Endodermal cell (in vitro differentiated cells): Measurements from ENCODE around the gene TBC1D16. TPM values are rescaled to one million over a fixed set of nuclear protein-coding genes. Genes with fewer than 3 reads are reported as not detected.

Source experiments
- DNase-seq: peaks from one replicate; pipeline ENCODE4 v3.0.0-alpha.2; 2017
- H3K27ac ChIP-seq: 2 replicates; pipeline ENCODE4 v1.5.1; 2013; ENCODE audit warnings: mild to moderate bottlenecking, low read depth, low read length, moderate library complexity
- H3K27me3 ChIP-seq: 2 replicates; pipeline ENCODE4 v1.6.1; 2013; ENCODE audit warnings: mild to moderate bottlenecking, low read length, moderate library complexity; ENCODE audit not compliant: insufficient read depth, control insufficient read depth, poor library complexity, severe bottlenecking
- H3K36me3 ChIP-seq: 2 replicates; pipeline ENCODE4 v1.7.0; 2013; ENCODE audit warnings: mild to moderate bottlenecking, low read length, moderate library complexity; ENCODE audit not compliant: control insufficient read depth, insufficient read depth
- H3K4me1 ChIP-seq: one replicate; pipeline ENCODE4 v1.7.0; 2013; ENCODE audit warnings: low read length; ENCODE audit not compliant: control insufficient read depth, insufficient read depth
- H3K4me3 ChIP-seq: 2 replicates; pipeline ENCODE4 v1.5.1; 2013; ENCODE audit warnings: mild to moderate bottlenecking, low read length, moderate library complexity
- H3K9ac ChIP-seq: 2 replicates; pipeline ENCODE4 v1.6.1; 2013; ENCODE audit warnings: mild to moderate bottlenecking, low read length, moderate library complexity; ENCODE audit not compliant: poor library complexity, severe bottlenecking; ENCODE audit errors: extremely low read depth
- H3K9me3 ChIP-seq: 2 replicates; pipeline ENCODE4 v1.6.1; 2013; ENCODE audit warnings: mild to moderate bottlenecking, low read length, moderate library complexity; ENCODE audit not compliant: control insufficient read depth
- H3K27ac Mint-ChIP-seq: 2 replicates; pipeline ENCODE4 v1.8.0; 2020; ENCODE audit warnings: mixed read lengths
- H3K27me3 Mint-ChIP-seq: 2 replicates; pipeline ENCODE4 v1.8.0; 2021; ENCODE audit warnings: mild to moderate bottlenecking, mixed read lengths; ENCODE audit not compliant: insufficient read depth
- H3K36me3 Mint-ChIP-seq: 2 replicates; pipeline ENCODE4 v1.8.0; 2020; ENCODE audit warnings: low read depth, mixed read lengths
- H3K4me1 Mint-ChIP-seq: 2 replicates; pipeline ENCODE4 v1.8.0; 2020; ENCODE audit warnings: mixed read lengths
- H3K4me3 Mint-ChIP-seq: 2 replicates; pipeline ENCODE4 v1.8.0; 2020; ENCODE audit warnings: mild to moderate bottlenecking, moderate library complexity, mixed read lengths
- H3K9me3 Mint-ChIP-seq: 2 replicates; pipeline ENCODE4 v1.8.0; 2020; ENCODE audit warnings: mild to moderate bottlenecking, mixed read lengths
- CTCF ChIP-seq: fragments of 200-600 bp; sonication (generic); conservative IDR thresholded peaks from 2 replicates; pipeline ENCODE4 v1.5.0; 2021; ENCODE audit warnings: antibody characterized with exemption, mild to moderate bottlenecking
- WGBS, 2 experiments: methylation state at CpG; one replicate each; pipeline versions ENCODE4 v1.1.5 to v1.1.7; 2013; ENCODE audit warnings: missing lambda C conversion rate in 2 of 2, mixed read lengths in 1 of 2; ENCODE audit not compliant: insufficient coverage in 1 of 2, insufficient read length in 1 of 2; 5-methylcytosine and 5-hydroxymethylcytosine counted together
- total RNA-seq, 2 donors: library from RNA; stranded (reverse); fragmentation: NEBNext Ultra II Directional in 1 of 2; extraction: Animal tissue kit (Norgen Biotek cat#: 25700) in 1 of 2; gene quantifications; 2 replicates in 1 of 2; 3 replicates in 1 of 2; pipeline ENCODE4 v1.2.1, GENCODE V29; 2021

TBC1D16 gene
- total RNA-seq, 2 donors from 2014 or later = 88.2 to 116 TPM

- Histone ChIP-seq H3K4me3 (no peak overlapping the region), H3K9ac (no peak overlapping the region), H3K9me3 (no peaks in the 10 kb centered on the region), H3K27ac (no peak overlapping the region), H3K4me1 (no peaks in the 10 kb centered on the region), H3K27me3 (no peaks in the 10 kb centered on the region), H3K36me3 (no peaks in the 10 kb centered on the region)
- Mint-ChIP-seq H3K4me1 (peaks cover 20% of the 10 kb centered on the region), H3K27ac (no peak overlapping the region), H3K36me3 (peaks cover 21% of the 10 kb centered on the region), H3K27me3 (no peaks in the 10 kb centered on the region), H3K4me3 (no peak overlapping the region), H3K9me3 (no peaks in the 10 kb centered on the region)
- WGBS, 2 experiments = 89 to 100% methylated on average over 4 to 10 of the region's 10 CpGs
- DNase-seq = no peak
- no peak for TF ChIP-seq CTCF
These were observed 9.9 kb downstream of the TBC1D16 start for GRCh38 chr17:80025796-80026195.

- no peaks in the 10 kb centered on the region for H3K9me3 Mint-ChIP-seq
- no peaks in the 10 kb centered on the region for H3K36me3 ChIP-seq
- no peak overlapping the region for H3K4me3 Mint-ChIP-seq
- 72 to 100% methylated on average over 1 to 11 of the region's 11 CpGs for WGBS, 2 experiments
- no peak for TF ChIP-seq CTCF
- peaks cover 21% of the 10 kb centered on the region for H3K36me3 Mint-ChIP-seq
- H3K4me1 Mint-ChIP-seq = peaks cover 20% of the 10 kb centered on the region
- H3K9me3 ChIP-seq = no peaks in the 10 kb centered on the region
- no peak overlapping the region for H3K27ac Mint-ChIP-seq
- H3K4me1 ChIP-seq = no peaks in the 10 kb centered on the region
- no peak overlapping the region for H3K27ac ChIP-seq
- no peaks in the 10 kb centered on the region for H3K27me3 Mint-ChIP-seq
- no peak overlapping the region for H3K4me3 ChIP-seq
- H3K9ac ChIP-seq = no peak overlapping the region
- no peaks in the 10 kb centered on the region for H3K27me3 ChIP-seq
- DNase-seq = peak; percentile 80
These were observed 10.5 kb downstream of the TBC1D16 start for GRCh38 chr17:80025140-80025539.

GRCh38 chr17:80024206-80024972 is 11.3 kb downstream of the TBC1D16 start:
- no peak for TF ChIP-seq CTCF
- Mint-ChIP-seq H3K36me3 (peaks cover 16% of the 10 kb centered on the region), H3K4me3 (no peak overlapping the region), H3K9me3 (no peaks in the 10 kb centered on the region), H3K27me3 (no peaks in the 10 kb centered on the region), H3K27ac (no peak overlapping the region), H3K4me1 (peaks cover 14% of the 10 kb centered on the region)
- Histone ChIP-seq H3K9me3 (no peaks in the 10 kb centered on the region), H3K27ac (no peak overlapping the region), H3K36me3 (no peaks in the 10 kb centered on the region), H3K27me3 (no peaks in the 10 kb centered on the region), H3K9ac (no peak overlapping the region), H3K4me1 (no peaks in the 10 kb centered on the region), H3K4me3 (no peak overlapping the region)
- no peak for DNase-seq
- WGBS, 2 experiments = 67 to 68% methylated on average over 3 to 9 of the region's 10 CpGs
